HCT116 (cell line): ENCODE results near the gene RNPEP. TPM values are rescaled to one million over a fixed set of nuclear protein-coding genes. Genes with fewer than 3 reads are reported as not detected.

ENCODE experiments used
- ATAC-seq: fragments of 200-7000 bp; cut with Tn5 transposase; 2 replicates; pipeline ENCODE4 v1.9.1; 2020; ENCODE audit warnings: mild to moderate bottlenecking, moderate library complexity
- BruUV-seq: library from RNA; stranded (reverse); fragments of 400-500 nt; replicated peaks from 2 replicates; lab custom pipeline; 2021; lab: Mats Ljungman, UMichigan
- CTCF ChIA-PET: fragments of 300-600 bp; sonication (Branson Sonifier 250); formaldehyde crosslinking; loops from one replicate; lab custom pipeline; 2021; ENCODE audit warnings: antibody characterized with exemption; lab: Charles Lee
- POLR2A ChIA-PET: fragments of 300-600, 350-600 bp; sonication (Branson Sonifier 250); formaldehyde crosslinking; loops from one replicate; lab custom pipeline; 2021; ENCODE audit warnings: antibody characterized with exemption; lab: Charles Lee
- RAD21 ChIA-PET, 2 experiments: fragments of 300-600 bp; sonication (Branson Sonifier 250); formaldehyde crosslinking; loops; one replicate each; lab custom pipeline; 2023; ENCODE audit warnings: low total read pairs in 2 of 2; ENCODE audit not compliant: uncharacterized antibody in 2 of 2, unreplicated experiment in 2 of 2, low non-redundant PET in 1 of 2; lab: Charles Lee
- DNase-seq: peaks from one replicate; pipeline ENCODE4 v3.0.0-alpha.2; 2010; ENCODE audit warnings: low read depth, low spot score
- H2AFZ ChIP-seq: fragments of 200-600 bp; shearing (Covaris generic), sonication (generic); 2 replicates; pipeline ENCODE4 v1.6.1; 2017; ENCODE audit warnings: low read depth, mixed run types, mixed read lengths, antibody characterized with exemption, low read length; ENCODE audit not compliant: poor library complexity, severe bottlenecking
- H3K27ac ChIP-seq: 2 replicates; pipeline ENCODE4 v1.5.1; 2012; ENCODE audit warnings: low read depth, low read length
- H3K27me3 ChIP-seq: fragments of 200-600 bp; sonication (generic); 2 replicates; pipeline ENCODE4 v1.6.1; 2016; ENCODE audit warnings: mixed run types, low read length, mixed read lengths; ENCODE audit not compliant: insufficient read depth
- H3K36me3 ChIP-seq, 2 experiments: fragments of 200-500 bp in 1 of 2; fragments of 200-600 bp in 1 of 2; sonication (Bioruptor generic) in 1 of 2; sonication (generic) in 1 of 2; 2 replicates each; pipeline versions ENCODE4 v1.5.1 to v1.6.1; 2014 to 2016; ENCODE audit warnings: low read length in 2 of 2, inconsistent platforms in 1 of 2, mixed read lengths in 1 of 2, mixed run types in 1 of 2; ENCODE audit not compliant: insufficient read depth in 2 of 2, control insufficient read depth in 1 of 2
- H3K4me1 ChIP-seq, 2 experiments: fragments of 200-600 bp in 1 of 2; sonication (generic) in 1 of 2; 2 replicates each; pipeline versions ENCODE4 v1.5.1 to v1.6.1; 2012 to 2017; ENCODE audit warnings: low read length in 2 of 2, inconsistent platforms in 1 of 2, mild to moderate bottlenecking in 1 of 2, mixed read lengths in 1 of 2, mixed run types in 1 of 2, moderate library complexity in 1 of 2; ENCODE audit not compliant: insufficient read depth in 2 of 2, control insufficient read depth in 1 of 2
- H3K4me2 ChIP-seq: fragments of 200-600 bp; sonication (generic); 2 replicates; pipeline ENCODE4 v1.6.1; 2017; ENCODE audit warnings: mixed run types, low read length, mixed read lengths
- H3K4me3 ChIP-seq, 2 experiments: fragments of 200-600 bp in 1 of 2; sonication (generic) in 1 of 2; replicated peaks in 1 of 2; 2 replicates each; pipeline ENCODE4 v1.5.1; 2011 to 2016; ENCODE audit warnings: low read length in 2 of 2, control low read depth in 1 of 2, low read depth in 1 of 2, mild to moderate bottlenecking in 1 of 2, mixed read lengths in 1 of 2, mixed run types in 1 of 2
- H3K79me2 ChIP-seq: fragments of 200-600 bp; sonication (generic); 2 replicates; pipeline ENCODE4 v1.6.1; 2017; ENCODE audit warnings: mild to moderate bottlenecking, mixed run types, low read length, moderate library complexity, mixed read lengths; ENCODE audit not compliant: insufficient read depth
- H3K9ac ChIP-seq: fragments of 200-600 bp; sonication (generic); 2 replicates; pipeline ENCODE4 v1.6.1; 2016; ENCODE audit warnings: low read length, mixed read lengths
- H3K9me2 ChIP-seq: fragments of 200-600 bp; sonication (generic), shearing (Covaris generic); 2 replicates; pipeline ENCODE4 v1.6.1; 2017; ENCODE audit warnings: mixed run types, mild to moderate bottlenecking, moderate library complexity; ENCODE audit not compliant: insufficient read depth
- H3K9me3 ChIP-seq, 2 experiments: fragments of 200-500 bp in 1 of 2; fragments of 200-600 bp in 1 of 2; sonication (Bioruptor generic) in 1 of 2; sonication (generic) in 1 of 2; 2 replicates each; pipeline ENCODE4 v1.6.1; 2014 to 2017; ENCODE audit warnings: low read length in 2 of 2, mixed read lengths in 2 of 2, inconsistent platforms in 1 of 2, low read depth in 1 of 2, mild to moderate bottlenecking in 1 of 2, mixed run types in 1 of 2, moderate library complexity in 1 of 2; ENCODE audit not compliant: control insufficient read depth in 1 of 2, insufficient read depth in 1 of 2
- H4K20me1 ChIP-seq: fragments of 200-600 bp; sonication (generic), shearing (Covaris generic); 2 replicates; pipeline ENCODE4 v1.6.1; 2017; ENCODE audit warnings: mixed run types, mild to moderate bottlenecking, moderate library complexity; ENCODE audit not compliant: insufficient read depth
- EZH2phosphoT487 ChIP-seq: fragments of 200-600 bp; IDR thresholded peaks from 2 replicates; pipeline ENCODE4 v1.6.1; 2018; ENCODE audit warnings: antibody characterized with exemption, borderline replicate concordance
- FOSL1 ChIP-seq: IDR thresholded peaks from 2 replicates; pipeline ENCODE4 v1.6.1; 2012; ENCODE audit warnings: low read depth
- JUND ChIP-seq: IDR thresholded peaks from 2 replicates; pipeline ENCODE4 v1.6.1; 2012
- POLR2A ChIP-seq: IDR thresholded peaks from 2 replicates; pipeline ENCODE4 v1.7.0; 2011; ENCODE audit warnings: borderline replicate concordance; ENCODE audit not compliant: insufficient read depth, insufficient read length; ENCODE audit errors: extremely low read depth
- intact Hi-C: fragments of 100-400 bp; cut with micrococcal nuclease; formaldehyde crosslinking; loops from 2 replicates; pipeline ENCODE4 v1.10.0; 2022
- total RNA-seq: library from RNA; stranded (reverse); gene quantifications from one replicate; pipeline ENCODE4 v1.2.1, GENCODE V29; 2021; ENCODE audit not compliant: unreplicated experiment
- TF ChIP-seq, protein P1 (sequence below): IDR thresholded peaks from 2 replicates; pipeline ENCODE4 v1.6.1; 2012; ENCODE audit warnings: low read depth
- TF ChIP-seq, protein P2 (sequence below), 3 experiments: fragments of 200-600 bp in 1 of 3; sonication (generic) in 1 of 3; IDR thresholded peaks in 2 of 3; conservative IDR thresholded peaks in 1 of 3; 2 replicates each; pipeline ENCODE4 v1.5.1; 2012 to 2017; ENCODE audit warnings: low read depth in 2 of 3, low read length in 2 of 3, antibody characterized with exemption in 1 of 3, borderline replicate concordance in 1 of 3, control low read depth in 1 of 3, mild to moderate bottlenecking in 1 of 3, mixed read lengths in 1 of 3, mixed run types in 1 of 3, moderate library complexity in 1 of 3; ENCODE audit not compliant: insufficient read depth in 1 of 3

Gene RNPEP
- total RNA-seq, 1 experiment from 2014 or later, result 85.9 TPM

DNA sequence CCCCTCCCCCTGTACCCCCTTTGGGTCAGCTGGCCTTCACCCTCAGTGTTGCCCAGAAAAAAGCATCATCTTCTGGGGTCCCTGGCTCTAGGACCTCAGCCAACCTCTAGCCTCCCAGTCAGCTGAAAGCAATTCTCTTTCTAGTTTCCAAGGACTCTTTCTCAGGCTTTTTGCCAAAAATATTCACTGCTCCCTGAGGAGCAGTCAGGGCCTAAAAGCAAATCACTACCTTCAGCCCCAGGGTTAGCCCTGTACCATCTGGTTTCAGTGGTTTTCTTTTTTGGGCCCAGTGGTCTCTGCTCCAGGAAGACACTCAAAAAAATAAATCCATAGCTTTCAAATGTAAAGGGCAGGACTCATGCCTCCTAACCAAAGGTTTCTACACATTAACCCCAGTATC is 33.0 kb upstream of the RNPEP start:
- intact Hi-C loops, result no loop called here
- TF ChIP-seq, protein P1, sequence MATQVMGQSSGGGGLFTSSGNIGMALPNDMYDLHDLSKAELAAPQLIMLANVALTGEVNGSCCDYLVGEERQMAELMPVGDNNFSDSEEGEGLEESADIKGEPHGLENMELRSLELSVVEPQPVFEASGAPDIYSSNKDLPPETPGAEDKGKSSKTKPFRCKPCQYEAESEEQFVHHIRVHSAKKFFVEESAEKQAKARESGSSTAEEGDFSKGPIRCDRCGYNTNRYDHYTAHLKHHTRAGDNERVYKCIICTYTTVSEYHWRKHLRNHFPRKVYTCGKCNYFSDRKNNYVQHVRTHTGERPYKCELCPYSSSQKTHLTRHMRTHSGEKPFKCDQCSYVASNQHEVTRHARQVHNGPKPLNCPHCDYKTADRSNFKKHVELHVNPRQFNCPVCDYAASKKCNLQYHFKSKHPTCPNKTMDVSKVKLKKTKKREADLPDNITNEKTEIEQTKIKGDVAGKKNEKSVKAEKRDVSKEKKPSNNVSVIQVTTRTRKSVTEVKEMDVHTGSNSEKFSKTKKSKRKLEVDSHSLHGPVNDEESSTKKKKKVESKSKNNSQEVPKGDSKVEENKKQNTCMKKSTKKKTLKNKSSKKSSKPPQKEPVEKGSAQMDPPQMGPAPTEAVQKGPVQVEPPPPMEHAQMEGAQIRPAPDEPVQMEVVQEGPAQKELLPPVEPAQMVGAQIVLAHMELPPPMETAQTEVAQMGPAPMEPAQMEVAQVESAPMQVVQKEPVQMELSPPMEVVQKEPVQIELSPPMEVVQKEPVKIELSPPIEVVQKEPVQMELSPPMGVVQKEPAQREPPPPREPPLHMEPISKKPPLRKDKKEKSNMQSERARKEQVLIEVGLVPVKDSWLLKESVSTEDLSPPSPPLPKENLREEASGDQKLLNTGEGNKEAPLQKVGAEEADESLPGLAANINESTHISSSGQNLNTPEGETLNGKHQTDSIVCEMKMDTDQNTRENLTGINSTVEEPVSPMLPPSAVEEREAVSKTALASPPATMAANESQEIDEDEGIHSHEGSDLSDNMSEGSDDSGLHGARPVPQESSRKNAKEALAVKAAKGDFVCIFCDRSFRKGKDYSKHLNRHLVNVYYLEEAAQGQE, result no peak
- no peak for TF ChIP-seq FOSL1
- no peak for TF ChIP-seq EZH2phosphoT487
- TF ChIP-seq, protein P2, sequence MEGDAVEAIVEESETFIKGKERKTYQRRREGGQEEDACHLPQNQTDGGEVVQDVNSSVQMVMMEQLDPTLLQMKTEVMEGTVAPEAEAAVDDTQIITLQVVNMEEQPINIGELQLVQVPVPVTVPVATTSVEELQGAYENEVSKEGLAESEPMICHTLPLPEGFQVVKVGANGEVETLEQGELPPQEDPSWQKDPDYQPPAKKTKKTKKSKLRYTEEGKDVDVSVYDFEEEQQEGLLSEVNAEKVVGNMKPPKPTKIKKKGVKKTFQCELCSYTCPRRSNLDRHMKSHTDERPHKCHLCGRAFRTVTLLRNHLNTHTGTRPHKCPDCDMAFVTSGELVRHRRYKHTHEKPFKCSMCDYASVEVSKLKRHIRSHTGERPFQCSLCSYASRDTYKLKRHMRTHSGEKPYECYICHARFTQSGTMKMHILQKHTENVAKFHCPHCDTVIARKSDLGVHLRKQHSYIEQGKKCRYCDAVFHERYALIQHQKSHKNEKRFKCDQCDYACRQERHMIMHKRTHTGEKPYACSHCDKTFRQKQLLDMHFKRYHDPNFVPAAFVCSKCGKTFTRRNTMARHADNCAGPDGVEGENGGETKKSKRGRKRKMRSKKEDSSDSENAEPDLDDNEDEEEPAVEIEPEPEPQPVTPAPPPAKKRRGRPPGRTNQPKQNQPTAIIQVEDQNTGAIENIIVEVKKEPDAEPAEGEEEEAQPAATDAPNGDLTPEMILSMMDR (IDR thresholded peaks at IDR 0.05 in 2 of 3, conservative IDR thresholded peaks at IDR 0.05 in 1 of 3; ENCODE audit: borderline replicate concordance in 1 of 3, insufficient read depth in 1 of 3, low read depth in 2 of 3, low read length in 2 of 3), result no peak
- no peak for TF ChIP-seq POLR2A
- no peak for TF ChIP-seq JUND
- CTCF ChIA-PET, result interaction anchor here (0.6 to 1.0 kb wide), 2 partner anchors 54 to 971 kb away, joined by 3 read pairs; no protein-coding TSS in a partner anchor

More for the DNA sequence above, 33.0 kb upstream of the RNPEP start:
- no TSS peak for BruUV-seq
- POLR2A ChIA-PET, result no interaction called here
- DNase-seq, result no peak
- Histone ChIP-seq H3K4me1 (peaks cover 4 to 6% of the 10 kb centered on the region in 2 experiments; a peak in 3 of 4 replicates), H3K27ac (no peak overlapping the region), H3K79me2 (no peaks in the 10 kb centered on the region), H3K9ac (no peak overlapping the region), H3K4me2 (no peak overlapping the region), H4K20me1 (no peaks in the 10 kb centered on the region), H3K36me3 (no peaks in the 10 kb centered on the region), H3K4me3 (no peak overlapping the region), H3K27me3 (peaks cover 11% of the 10 kb centered on the region), H3K9me3 (no peaks in the 10 kb centered on the region), H2AFZ (no peak overlapping the region), H3K9me2 (no peaks in the 10 kb centered on the region)
- RAD21 ChIA-PET, result no interaction called here
- no peak for ATAC-seq
